CD4-positive, alpha-beta T cell treated with Interleukin-21 for 1 hour (primary cell): ENCODE measurements around the gene ERG.

Source experiments
- DNase-seq: peaks from one replicate; pipeline ENCODE4 v3.0.0-alpha.2; 2020

The ERG gene

DNA sequence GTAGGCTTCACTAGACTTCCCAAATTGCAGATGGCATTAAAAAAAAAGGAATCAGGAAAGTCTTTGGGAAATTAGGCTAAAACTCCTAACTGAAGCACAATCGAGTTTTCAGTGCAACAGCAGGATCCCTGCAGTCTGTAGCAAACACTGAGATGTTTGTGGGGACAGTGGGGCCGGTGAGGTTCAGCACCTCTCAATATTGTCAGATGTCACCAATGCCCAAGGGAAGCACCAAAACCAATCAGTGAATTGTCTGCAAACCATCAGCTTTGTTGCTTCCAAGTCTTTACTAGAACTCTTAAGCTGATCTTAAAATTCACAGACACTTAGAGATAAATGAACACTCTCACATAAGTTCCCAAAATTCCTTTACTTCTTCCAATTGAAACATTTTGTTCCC lies 2.6 kb downstream of the ERG start:
- DNase-seq: no peak

DNA sequence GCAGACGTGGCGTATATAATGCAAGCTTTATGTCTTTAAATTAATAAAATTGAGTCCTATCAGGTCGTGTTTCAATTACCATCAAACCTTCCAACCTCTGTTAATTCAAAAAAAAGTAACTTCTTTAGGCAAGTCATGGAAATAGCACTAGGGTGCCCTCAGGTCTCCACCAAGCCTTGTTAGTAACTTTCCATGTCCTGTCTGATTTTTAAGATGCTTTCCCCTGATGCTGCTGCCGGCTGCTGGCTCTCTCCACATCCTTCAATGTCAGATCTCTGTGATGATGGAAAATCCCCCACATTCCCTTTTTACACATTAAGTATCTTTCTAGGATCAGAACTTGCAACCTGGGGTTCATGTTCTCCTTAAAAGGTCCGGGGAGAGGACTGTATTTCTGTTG lies 3.0 kb downstream of the ERG start:
- DNase-seq: no peak

DNA sequence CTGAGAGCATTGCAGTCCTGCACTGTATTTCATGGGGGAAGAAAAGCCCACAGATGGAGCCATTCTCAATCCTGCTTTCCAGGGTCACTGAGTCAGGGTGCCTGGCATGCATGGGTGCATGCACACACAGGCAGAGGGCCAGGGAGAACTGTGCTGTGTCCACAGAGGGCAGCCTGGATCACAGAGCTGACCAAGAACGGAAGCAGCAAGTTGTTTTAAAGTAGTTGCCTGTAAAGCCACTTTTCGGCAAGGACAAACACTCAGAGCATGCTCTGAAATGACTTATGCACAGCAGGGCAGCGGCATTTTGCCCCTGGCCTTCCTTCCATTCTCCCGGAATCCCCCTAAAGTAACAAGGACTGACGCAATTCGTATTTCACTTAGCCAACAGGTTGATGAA lies 3.6 kb downstream of the ERG start:
- DNase-seq: no peak

DNA sequence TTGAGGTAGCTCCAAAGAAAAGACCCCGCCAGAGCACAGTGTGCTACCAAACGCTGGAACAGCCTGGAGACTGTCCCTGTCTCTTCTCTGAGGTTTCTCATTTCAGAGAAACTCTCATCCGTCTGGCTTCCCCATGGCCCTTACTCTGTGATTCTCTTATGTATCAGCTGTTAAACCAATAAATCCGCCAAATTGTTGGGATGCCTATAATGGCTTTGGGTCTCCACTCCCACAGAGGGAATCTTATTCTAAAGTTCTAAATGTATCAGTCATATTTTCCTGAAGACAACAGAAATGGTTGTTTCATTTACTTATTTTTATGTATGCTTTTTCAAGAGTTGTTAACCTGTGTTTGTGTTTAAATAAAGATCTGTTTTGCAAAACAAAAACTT lies 4.0 kb downstream of the ERG start:
- DNase-seq: no peak

DNA sequence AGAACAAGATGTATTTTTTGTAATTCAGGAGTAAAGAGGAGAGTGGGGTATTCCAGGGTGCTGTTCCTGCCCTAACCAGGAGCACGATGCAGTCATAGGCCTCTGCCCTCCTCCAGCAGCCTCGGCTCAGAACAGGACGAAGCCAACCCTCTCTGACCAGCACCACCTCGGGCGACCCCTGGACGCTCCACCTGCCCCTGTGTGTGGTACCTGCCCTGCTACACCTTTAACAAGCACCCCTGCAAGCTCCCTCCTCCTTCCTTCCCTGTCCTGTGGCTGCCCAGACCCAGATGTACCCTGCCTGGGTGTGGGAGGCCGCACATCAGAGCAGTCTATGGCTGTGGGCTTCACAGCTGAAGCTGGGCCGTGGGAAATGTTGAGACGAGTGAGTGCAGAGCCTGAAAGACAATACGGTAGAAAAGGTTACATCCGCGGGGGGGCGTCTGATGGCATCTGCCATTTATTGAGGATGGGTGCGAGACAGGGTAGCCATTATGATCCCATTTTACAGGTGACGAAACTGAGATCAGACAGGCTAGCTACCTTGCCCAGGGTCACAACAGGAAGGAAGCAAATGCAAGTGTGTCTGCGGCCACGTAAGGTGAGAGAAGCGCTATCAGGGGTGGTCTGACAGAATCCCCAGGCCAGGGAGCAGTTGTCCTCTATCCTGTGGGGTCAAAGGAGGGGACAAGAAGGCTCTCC lies 4.6 kb downstream of the ERG start:
- no peak for DNase-seq

DNA sequence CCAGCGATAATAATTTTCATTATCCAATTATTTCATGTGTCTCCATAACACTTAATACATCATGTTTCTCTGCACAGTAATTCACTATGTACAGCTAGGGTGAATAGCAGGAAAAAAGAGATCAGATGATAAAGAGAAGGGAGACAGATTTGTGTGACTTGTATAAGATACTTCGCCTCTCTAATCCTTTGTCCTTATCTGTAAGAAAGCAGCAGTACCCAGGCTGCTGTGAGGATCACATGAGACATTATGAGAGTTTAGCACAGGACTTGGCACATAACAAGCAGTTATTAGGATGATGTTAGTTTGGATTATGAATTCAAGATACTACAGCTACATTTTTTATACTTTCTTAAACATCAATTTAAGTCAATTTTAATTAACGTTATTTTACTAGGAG lies 6.3 kb downstream of the ERG start:
- DNase-seq: no peak

DNA sequence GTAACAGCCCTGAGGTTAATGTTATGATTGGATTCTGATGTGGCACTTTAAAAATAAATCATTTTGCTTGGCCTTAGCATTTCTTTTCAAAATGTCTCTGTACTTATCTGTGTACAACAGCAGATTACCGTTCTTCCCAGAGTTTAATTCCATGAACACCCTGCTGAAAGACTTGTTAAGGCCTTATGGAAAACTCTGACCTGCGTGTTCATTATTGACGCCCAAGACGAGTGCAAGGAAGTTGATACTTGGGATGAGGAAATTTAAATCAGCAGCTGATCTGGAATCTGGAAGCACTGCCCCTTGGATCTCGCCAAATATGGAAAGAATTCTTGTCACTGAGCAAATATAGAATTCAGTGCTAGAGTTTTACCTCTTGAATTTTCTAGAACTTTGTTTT lies 6.7 kb downstream of the ERG start:
- no peak for DNase-seq

DNA sequence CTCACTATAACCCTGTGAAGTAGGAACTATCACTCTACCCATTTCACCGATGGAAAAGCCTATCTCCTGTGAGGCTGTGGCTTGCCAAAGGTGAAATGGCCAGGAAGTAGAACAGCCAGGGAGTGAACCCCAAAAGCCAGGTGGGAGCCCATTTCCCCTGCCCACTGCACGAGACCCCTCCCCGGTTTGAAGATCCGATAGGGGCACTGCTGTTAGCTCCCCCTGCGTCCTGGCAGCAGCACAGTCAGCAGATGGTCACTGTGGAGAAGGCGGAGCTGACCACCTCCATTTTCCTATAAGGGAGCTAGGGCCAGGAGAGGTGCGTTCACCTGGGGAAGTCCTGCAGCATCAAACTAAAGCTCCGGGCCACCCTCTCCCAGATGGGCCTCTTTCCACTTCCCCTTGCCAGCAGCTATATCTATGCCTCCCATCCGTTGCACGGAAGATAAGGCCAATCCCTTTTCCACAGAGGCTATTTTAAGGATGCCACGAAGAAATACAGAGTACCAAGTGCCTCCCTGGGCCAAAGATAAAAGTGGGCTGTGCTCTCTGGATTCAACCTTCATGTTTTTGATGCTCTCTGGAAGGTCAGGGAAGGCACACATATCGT lies 7.8 kb downstream of the ERG start:
- DNase-seq: no peak

DNA sequence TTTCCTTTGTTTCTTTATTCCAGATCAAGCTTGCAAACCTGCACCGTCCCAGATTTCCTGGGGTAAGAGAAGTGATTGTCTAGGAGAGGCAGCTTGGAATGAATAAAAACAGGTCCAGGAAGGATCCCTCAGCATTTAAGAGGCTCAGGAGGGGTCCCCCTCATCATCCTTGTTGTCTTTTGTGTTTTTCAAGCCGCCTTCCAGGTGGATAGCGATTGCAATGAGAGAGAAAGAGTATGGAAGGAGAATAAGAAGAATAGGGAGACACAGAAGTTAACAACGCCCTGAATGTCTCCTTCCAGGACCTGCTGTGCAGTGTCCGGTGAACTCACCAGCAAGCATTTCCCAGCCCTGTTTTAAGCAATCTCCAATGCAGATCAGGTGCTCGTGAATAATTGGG lies 8.5 kb downstream of the ERG start:
- no peak for DNase-seq

DNA sequence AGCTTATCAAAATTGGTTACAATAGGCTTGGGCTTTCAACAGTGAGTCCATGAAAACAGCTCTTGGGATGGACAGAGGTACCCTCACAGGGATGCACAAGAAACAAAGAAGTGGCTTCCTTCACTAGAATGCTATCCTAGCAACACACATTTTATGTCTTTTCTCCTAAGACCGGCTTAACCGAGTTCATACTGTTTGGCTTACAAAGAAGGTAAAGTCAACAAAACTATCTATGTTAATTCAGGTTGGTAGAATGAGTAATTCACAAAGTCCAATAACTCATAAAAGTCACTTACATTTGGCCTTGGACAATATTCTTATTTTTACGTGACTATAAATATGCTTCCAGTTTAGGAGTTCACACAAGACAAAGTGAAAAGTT lies 9.0 kb downstream of the ERG start:
- DNase-seq: no peak

DNA sequence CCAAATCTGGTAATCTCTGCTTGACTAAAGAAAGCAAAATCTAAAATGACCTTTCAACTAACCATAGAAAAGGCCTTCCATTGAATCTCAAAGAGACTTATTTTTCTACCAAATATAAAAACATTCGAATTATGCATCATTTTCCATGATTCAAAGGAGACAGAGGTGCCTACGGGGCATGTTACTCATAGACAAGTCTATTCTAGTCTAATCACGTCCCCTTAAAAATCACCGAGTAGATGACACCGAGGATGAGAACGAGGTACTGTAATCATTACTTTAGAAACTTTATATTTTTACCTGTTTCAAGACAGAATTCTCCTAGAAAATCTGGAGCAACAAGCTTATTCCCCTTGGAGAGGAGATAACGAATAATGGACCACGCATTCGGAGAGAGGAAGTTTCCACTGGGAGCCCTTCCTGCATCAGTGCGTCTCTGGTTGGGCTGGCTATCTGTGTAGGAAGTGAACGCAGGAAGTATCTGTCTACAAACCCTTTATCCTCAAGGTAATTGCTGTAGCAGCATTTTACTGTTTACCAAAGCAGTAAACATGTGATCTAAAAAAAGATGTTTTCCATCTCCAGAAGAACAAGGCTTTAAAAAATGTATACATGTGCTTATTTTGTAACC lies 9.5 kb downstream of the ERG start:
- DNase-seq: no peak

DNA sequence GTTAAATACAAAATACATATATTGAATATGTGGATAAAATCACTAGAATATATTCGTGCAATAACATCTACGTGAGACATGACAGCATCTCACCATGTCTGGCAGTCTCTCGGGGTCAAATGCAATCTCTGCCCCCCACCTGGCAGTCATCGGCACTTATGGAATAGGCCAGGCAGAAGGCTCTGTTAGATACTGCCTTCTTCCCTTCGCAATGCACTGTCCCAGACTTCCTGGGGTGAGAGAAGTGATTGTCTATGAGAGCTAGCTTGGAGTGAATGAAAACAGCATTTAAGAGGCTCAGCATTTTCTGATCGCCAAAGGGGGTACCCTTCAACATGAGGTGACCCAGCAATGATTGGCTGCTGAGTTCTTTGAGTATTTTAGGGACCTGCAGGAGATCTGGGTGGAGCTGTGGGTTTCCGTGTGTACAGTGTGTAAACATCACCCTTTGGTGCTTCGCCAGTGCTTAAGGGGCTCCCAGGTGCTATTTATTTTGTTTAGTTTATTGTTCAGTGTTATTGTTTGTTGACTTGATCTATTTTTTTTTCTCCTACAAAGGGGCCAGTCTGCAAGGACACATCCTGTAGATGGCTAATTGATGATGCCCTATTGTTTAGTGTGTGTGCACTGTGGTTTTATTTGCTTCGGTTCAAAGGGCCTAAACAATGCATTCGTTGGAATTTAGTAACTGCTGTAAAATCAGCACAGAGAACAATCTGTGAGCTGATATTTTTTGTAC lies 10.2 kb downstream of the ERG start:
- DNase-seq: no peak

DNA sequence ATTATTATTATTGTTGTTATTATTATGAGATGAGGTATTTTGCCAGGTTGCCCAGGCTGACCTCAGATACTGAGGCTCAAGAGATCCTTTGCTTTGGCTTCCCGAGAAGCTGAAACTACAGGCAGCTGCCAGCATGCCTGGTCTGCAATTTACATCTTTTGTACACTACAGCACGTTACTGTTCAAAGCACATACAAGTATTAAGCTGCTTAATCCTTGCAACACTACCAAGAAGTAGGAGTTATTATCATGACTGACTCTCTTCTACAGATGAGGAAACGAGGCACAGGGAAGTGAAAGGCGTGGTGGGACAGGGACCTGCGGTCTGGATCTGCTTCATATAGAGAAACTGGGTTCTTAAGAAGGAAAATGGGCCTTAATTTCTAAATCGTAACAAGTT lies 11.6 kb downstream of the ERG start:
- DNase-seq: no peak

DNA sequence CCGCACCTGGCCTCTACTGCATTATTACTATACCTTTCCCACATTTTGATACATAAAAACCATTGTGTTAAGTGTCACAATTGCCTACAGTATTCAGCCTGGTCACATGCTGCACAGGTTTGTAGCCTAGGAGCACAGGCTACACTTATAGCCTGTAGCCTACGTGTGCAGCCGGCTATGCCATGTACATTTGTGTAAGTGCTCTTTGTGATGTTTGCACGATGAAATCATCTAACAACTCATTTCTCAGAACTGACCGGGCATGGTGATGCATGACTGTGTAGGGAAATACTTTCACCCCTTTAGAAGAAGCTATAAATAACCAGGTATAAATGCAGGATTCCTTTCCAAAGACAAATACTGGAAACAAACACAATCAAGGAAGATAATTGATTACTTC lies 12.1 kb downstream of the ERG start:
- DNase-seq: no peak

DNA sequence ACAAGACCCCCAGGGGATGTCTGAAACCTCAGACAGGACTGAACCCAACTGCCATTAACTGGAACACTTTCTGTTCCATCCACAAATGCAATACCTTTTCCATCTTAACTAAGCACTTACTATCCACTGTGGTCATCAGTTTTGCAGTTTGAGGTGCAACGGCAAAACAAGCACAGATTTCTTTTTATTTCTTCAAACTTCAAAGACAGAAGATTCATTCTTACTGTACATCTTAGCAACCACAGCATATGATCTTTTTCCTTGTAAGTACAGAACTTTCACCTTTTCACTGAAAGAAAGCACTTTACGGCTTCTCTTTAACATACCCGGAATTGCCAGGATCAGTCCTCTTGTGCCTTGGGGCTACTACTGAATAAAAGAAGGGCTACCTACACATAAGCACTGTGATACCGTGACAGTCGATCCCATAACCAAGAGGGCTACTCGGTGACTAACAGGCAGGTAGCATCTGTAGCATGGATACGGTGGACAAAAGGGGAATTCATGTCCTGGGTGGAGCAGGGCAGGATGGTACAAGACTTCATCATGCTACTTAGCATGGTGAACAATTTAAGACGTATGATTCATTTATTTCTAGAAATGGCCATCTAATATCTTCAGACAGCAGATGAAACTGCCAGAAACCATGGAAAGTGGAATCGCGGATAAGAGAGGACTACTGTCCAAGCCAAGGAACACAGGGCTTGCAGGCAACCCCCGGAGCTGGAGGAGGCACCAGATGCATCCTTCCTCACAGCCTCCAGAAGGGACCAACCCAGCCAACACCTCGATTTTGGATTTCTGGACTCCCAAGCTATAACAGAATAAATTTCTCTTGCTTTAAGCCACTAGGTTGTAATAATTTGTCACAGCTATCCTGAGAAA lies 18.4 kb downstream of the ERG start:
- DNase-seq: no peak

DNA sequence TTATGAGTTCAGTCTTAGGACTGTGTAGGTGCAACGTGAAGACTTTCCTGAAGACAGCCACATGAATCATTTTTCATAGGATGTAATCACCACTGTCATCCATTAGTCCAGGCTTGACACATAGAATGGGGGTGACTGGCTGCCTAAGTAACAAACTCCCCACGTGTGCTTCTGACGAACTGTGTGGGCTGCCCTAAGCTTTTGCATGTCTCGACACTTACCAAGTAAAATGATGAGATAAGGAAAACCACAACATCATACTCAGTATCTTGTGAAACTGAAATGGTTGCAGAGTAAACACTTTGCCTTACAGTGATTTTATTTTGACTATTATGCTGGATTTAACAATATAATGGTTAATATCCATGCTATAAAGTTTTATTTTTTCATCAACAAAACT lies 19.5 kb downstream of the ERG start:
- no peak for DNase-seq

DNA sequence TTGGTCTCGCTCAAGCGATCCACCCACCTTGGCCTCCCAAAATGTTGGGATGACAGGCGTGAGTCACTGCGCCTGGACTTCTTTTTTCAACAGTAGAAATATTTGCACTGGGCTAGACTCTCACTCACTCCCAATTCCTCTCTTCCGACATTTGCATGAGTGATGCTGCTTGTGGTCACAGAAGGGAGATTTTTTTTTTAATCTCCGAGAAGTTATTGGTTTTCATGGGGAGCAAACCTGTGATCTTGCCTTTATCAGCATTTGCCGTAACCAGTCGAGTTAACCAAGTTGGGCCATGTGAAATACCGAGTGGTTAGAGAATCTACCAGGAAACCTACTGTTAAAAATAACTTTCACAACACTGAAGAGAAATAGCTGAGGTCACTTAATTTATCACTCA lies 21.1 kb downstream of the ERG start:
- DNase-seq: no peak

DNA sequence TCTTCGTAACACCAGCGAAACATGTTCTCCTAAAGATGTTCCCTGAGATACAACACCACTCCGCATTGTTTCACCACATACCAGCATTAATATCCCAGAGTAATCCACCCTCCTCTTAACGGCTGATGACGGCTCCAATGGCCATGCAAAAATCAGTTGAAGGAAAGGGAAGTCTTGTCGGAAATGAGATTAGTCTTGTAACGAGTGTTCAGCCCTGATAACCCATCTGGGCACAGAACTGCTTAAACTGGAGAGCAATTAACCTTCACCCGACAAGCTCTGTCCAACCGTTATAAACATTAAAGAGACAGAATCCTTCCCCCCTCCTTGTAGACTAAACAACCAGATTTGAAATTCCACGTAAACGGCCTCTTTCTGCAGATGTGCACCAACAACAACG lies 21.9 kb downstream of the ERG start:
- no peak for DNase-seq

DNA sequence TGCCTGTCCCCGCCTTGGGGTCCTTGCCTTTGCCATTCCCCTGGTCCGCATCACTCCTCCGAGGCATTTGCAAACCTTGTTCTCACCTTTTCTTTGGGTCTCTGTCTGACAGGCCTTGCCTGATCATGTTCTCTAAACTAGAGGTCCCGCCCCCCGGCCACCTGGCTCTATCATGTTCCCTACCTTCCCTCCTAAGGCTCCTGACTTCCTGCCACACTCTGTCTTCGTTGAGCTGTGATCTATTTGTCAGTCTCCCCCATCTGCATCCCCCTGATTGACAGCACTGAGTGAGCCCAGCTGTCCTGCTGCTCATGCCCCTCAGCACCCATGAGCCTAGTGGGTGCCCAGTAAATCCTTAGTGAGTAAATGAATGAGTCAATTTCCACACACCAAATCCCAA lies 22.8 kb downstream of the ERG start:
- no peak for DNase-seq

DNA sequence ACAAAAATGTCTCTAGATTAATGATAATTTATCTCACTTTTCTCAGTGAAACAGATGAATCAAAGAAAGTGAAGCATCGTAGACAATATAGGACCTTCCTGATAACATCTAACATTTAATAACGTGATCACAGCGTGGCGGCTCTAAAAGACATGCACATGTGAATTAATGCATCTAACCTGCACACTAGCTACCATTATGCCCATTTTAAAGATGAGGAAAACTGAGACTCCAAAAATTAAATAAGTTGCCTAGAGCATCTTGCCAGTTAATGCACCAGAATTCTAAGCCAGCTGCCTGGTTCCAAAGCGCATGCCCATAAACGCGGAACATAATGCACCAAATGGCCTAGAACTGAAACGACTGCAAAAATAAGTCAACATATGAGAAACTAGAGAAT lies 23.5 kb downstream of the ERG start:
- DNase-seq: no peak

DNA sequence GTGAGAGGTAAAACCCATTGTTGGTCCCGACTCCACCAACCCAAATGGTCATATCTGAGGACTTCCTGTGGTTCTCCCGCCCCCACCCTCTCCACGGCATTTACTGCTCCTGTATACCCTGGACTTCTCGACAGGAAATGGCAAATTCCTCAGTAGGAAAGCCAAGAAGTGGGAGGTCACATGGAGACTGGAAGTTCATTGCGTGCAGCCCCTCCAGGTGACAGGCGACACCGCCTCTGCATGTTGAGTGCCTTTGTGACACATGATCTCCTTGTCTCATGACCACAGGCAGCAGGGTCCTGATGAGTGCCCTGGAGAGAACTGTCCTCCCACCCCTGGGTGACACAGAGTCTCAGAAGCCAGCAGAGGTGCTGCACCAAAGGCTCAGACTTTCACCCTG lies 24.2 kb downstream of the ERG start:
- no peak for DNase-seq

DNA sequence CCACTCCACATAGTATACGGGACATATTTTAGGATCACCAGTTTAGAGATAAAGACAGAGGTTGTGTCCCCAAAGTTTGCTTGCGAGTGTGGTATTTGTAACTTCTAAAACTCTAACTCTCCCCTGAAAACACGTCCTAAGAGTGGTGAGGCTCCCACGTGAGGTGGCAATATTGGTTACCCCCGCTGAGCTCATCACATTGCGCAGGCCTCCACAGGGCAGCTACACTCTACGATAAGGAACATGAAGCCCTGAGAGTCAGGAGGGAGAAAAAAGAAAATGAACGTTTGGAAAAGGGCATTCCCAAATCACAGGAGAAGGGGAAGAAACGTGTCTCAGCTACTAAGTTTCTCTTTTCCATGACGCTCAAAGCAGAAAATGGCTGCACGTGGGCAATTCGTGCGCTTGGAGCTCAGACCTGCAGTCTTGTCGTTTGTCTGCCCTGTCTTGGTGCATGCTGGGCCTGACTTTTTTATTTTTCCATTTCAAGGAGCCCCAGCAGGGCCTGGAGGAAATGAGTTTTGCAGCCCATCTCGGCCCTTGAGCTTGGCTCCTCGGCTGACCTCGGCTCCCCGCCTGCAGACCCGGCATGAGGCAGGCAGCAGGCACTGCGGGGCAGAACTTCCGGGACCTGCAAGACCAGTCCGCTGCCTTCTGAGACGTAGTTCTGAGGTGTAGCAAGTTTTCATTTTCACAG lies 25.7 kb downstream of the ERG start:
- DNase-seq: no peak

DNA sequence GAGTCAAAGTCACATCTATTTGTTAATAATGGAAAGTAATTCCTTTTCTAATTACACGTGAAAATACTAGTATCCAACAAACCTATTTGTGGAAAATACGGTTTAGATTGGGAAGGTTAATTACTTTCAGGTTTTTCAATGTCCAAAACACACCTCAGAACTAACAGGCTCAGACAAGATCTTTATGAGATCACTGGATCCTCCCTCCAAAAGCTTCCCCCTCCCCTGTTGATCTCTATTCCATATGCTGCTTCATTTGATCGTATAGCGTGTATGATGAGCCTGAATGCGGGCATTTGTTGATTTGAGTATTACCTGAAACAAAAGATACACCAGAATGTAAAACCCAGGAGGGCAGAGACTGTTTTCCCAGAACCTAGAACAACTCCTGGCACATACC lies 26.5 kb downstream of the ERG start:
- DNase-seq: no peak
